Stimulated activated CD4-positive, alpha-beta T cell treated with anti-CD3 and anti-CD28 coated beads, TNF-alpha, amount 100 ng/mL, for 1 hour (primary cell): ENCODE data around the gene LMLN.
"Not testable (repeated sequence)": the region's sequence is repeated elsewhere in the genome, so short reads cannot be mapped to it uniquely, and the experiment has no call there.

Experiments
- DNase-seq, 3 donors: peaks; one replicate each; pipeline ENCODE4 v3.0.0-alpha.2; 2020; ENCODE audit warnings: low read depth in 3 of 3, low spot score in 1 of 3

Gene LMLN

GRCh38 chr3:198071602-198072287, 111.7 kb downstream of the LMLN start:
- peak in 2 of 3 donors; percentile 17 to 36 for DNase-seq

- no peak for DNase-seq
Observed at GRCh38 chr3:198076722-198077308, 116.8 kb downstream of the LMLN start.

GRCh38 chr3:198079771-198080520, 119.9 kb downstream of the LMLN start:
- peak in 2 of 3 donors; percentile 16 to 35 for DNase-seq

GRCh38 chr3:198080521-198081384, 120.7 kb downstream of the LMLN start:
- DNase-seq, result peak in 2 of 3 donors; percentile 48 to 62

- DNase-seq, result no peak
Observed at GRCh38 chr3:198081421-198081844, 121.4 kb downstream of the LMLN start.

GRCh38 chr3:198082226-198082625, 122.2 kb downstream of the LMLN start:
- not testable (repeated sequence) for DNase-seq

- no peak for DNase-seq
Observed at GRCh38 chr3:198088421-198088955, 128.5 kb downstream of the LMLN start.

GRCh38 chr3:198090795-198091332, 130.8 kb downstream of the LMLN start:
- DNase-seq, result no peak

GRCh38 chr3:198092276-198092675, 132.3 kb downstream of the LMLN start:
- no peak for DNase-seq

- DNase-seq, result no peak
Observed at GRCh38 chr3:198093112-198093679, 133.2 kb downstream of the LMLN start.
